GM21737 (cell line): ENCODE measurements around the gene FAM193B.

Experiments
- ATAC-seq: cut with Tn5 transposase; IDR thresholded peaks from one replicate; pipeline ENCODE4 v1.9.1; 2021; ENCODE audit warnings: mild to moderate bottlenecking, moderate library complexity; ENCODE audit not compliant: unreplicated experiment

FAM193B gene

GRCh38 chr5:177516601-177517568 is 37.5 kb downstream of the FAM193B start, which contains the start of gene DDX41:
DDX41 (minus strand) TSS chr5:177516961; CDS start chr5:177516945, 16 bp downstream.
- peak; percentile 69 for ATAC-seq

- no peak for ATAC-seq
Measured at GRCh38 chr5:177515580-177515979, 38.8 kb downstream of the FAM193B start.

GRCh38 chr5:177514541-177514940 is 39.8 kb downstream of the FAM193B start:
- ATAC-seq, result no peak

DNA sequence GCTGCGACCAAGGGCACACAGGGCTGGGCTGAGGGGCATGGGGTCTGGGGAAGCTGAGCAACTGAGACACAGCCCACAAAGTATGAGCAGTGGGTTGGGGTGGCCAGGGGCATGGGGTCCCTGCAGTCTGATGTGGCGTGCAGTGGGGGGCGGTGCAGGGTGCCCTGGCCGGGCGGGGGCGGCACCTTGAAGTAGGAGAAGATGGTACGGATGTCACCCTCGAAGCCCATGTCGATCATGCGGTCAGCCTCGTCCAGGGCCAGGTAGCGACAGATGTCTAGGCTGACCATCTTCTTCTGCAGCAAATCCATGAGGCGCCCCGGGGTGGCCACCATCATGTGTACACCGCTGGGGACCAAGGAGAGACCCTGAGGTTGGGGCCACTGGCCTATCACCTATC is 40.9 kb downstream of the FAM193B start:
- no peak for ATAC-seq

DNA sequence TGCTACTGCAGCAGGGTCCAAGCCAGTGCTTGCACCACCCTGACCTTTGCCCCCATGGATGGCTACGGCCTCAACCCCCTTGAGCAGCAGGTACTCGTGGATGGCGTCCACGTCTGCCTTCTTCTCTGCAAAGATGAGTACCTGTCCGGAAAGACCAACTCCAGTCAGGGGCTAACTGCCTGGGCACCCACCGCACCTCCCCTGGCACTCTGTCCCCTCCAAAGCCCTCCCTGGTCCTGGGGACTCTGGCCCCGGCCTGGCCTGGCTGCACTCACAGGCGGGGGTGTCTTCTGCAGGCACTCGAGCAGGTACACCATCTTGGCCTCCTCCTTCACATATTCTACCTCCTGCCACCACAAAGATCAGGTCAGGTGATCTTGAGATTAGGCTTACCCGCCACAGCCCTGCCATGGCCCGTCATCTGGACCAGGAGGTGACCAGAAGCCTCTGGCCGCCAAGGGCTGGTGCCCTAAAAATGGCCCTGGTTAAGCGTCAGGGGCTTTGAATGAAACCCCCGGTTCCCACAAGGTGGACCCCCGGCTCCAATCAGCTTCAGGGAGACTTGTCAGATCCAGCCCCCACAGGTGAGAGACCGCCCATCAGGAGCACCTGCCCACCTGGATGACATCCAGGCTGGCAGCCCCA is 41.5 kb downstream of the FAM193B start:
- ATAC-seq, result no peak

DNA sequence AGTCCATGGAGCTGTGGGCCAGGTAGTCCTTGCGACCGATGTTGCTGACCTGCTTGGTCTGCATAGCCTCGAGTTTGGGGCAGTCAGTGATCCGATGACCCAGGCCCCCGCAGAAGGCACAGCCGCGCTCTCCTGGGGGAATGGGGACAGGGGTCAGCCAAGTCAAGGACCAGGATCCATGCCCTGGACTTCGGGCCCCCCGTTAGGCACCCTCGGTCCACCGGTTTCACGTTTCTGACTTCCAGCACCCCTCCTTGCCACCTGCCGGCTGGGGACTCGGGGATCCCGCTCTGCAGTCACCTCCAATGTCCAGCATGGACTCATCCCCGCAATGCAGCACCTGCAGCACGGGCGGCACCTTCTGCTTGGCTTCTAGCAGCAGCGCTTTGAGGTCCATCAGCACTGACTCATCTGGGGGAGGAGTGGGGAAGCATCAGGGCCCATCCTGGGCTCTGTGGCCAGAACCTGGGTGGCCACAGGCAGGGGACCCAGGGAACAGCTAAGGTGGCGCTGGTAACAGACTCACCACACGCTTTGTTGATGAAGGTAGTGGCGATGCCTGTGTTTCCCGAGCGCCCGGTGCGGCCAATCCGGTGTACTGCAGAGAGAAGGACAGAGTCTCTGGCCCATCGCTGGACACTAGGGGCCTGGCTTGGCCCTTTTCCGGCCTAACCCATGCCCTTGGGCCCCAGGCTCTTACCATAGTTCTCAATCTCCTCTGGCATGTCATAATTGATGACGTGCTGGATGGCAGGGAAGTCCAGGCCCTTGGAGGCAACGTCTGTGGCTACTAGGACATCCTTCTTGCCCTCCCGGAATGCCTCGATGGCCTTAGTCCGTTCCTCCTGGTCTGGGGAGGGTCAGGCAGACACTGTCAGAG is 42.3 kb downstream of the FAM193B start:
- ATAC-seq, result no peak

GRCh38 chr5:177511181-177511580 is 43.2 kb downstream of the FAM193B start:
- no peak for ATAC-seq

DNA sequence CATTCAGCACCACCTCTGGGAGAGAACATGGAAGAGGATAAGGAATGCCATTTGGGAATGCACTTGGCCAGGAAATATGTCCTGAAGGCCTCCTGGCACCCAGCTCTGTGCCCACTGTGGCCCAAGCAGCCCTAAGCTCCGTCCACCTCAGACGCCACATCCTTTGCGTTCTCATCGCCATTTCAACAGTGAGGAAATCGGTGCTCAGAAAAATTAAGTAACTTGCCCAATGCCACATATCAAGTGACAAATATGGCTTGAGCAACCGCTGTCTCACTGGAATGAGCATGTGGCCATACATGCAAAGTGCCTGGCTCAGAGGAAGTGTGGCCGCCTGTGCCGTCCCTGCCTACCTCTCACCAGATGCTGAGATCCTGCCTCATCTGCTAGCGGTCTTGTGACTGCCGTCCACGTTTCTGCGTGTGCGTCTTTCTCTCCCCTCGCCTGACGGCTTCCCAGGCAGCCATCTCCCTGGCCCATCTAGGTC is 43.8 kb downstream of the FAM193B start:
- peak; percentile 28 for ATAC-seq

DNA sequence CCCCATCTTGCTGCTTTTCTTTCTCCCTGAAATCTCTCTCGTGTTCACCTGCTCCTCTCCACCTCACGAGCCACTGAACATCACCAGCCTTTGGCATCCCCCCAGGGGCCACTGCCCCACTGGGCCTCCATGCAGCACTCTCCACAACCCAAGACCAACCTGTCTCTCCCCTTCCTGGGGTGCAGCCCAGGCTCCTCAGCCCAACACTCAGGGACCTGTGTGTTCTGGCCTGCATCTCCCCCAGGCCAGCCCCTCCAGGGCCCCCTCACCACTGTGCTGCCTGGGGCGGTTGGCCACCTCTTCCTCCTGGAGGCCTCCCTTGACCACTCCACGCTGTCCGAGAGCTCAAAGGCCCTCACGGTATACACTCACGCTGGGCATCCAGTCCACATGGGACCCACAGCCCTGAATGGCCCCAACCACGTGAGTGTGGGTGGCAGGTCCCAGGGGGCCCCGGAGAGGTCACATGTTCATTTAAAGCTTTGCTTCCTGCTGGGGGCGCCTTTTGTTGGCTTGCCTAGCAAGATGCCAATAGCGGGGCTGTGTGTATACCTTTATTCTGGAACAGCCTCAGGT is 44.3 kb downstream of the FAM193B start:
- ATAC-seq, result peak; percentile 21

- ATAC-seq, result no peak
Measured at GRCh38 chr5:177509381-177509951, 44.9 kb downstream of the FAM193B start, which contains the start of gene DOK3. DOK3 (minus strand) TSS chr5:177509826; CDS start chr5:177509540, 286 bp downstream.

GRCh38 chr5:177508837-177509236 is 45.5 kb downstream of the FAM193B start:
- peak; percentile 29 for ATAC-seq

DNA sequence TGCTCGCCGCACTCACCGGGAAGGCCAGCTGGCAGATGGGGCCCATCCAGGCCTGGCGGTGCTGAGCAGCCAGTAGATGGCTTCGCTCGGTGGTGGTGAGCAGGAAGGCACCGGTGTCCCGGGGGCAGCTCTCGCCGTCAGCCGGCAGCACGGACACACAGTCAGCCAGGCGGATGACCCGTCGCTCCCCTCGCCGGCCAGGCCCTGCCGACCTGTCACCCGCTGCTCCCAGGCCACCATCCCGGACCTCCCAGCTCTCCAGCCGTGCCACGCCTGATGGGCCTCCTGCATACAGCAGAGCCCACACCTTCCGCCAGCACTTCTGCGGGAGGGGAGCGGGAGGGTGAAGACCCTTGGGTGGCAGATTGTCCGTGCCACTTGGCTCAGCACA is 46.1 kb downstream of the FAM193B start:
- no peak for ATAC-seq

DNA sequence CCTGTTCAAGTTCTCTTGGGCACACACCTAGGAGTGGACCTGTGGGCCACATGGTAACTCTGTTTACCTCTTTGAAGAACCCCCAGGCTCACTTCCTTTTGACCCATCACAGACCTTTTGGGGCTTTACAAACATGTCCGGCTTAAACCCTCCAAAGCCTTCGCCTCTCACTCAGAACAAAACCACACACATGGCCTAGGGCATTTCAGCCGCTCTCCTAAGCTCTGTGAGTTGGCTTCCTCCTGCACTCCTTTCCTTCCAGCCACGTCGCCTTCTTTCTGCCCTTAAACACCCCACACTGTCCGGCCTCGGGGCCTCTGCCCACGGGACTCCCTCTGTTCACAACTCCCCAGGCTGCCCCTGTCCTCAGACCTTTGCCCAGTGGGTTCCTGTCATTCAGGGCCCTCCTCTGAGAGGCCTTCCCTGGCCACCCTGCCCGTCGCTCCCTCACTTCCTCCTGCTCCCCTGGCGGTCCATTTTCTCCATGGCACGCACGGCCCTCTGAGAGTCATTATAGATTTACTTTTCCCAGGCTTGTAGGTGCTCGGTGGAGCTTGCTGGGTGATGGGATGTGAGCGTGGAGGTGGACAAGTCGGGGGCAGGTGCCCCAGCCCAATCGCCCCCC is 46.7 kb downstream of the FAM193B start:
- no peak for ATAC-seq

- no peak for ATAC-seq
Measured at GRCh38 chr5:177507165-177507564, 47.2 kb downstream of the FAM193B start.

DNA sequence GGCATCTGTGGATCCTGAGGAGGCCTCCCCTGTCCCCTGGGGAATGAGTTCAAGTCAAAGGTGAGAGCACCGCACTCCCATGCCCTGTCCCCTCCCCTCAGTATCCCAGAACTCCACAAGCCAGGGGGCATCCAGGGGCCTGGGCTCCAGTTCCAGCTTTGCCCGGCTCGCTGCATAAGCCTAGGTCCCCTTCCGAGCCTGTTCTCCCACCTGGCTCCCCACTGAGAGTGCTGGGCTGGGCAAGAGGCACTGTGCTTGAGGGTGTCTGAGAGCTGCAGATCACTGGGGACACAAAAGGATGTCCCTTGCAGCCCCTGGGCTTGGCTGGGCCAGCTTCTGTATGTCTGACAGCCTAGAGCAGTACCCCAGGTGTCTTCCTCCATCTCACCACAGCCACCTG is 49.3 kb downstream of the FAM193B start:
- no peak for ATAC-seq

DNA sequence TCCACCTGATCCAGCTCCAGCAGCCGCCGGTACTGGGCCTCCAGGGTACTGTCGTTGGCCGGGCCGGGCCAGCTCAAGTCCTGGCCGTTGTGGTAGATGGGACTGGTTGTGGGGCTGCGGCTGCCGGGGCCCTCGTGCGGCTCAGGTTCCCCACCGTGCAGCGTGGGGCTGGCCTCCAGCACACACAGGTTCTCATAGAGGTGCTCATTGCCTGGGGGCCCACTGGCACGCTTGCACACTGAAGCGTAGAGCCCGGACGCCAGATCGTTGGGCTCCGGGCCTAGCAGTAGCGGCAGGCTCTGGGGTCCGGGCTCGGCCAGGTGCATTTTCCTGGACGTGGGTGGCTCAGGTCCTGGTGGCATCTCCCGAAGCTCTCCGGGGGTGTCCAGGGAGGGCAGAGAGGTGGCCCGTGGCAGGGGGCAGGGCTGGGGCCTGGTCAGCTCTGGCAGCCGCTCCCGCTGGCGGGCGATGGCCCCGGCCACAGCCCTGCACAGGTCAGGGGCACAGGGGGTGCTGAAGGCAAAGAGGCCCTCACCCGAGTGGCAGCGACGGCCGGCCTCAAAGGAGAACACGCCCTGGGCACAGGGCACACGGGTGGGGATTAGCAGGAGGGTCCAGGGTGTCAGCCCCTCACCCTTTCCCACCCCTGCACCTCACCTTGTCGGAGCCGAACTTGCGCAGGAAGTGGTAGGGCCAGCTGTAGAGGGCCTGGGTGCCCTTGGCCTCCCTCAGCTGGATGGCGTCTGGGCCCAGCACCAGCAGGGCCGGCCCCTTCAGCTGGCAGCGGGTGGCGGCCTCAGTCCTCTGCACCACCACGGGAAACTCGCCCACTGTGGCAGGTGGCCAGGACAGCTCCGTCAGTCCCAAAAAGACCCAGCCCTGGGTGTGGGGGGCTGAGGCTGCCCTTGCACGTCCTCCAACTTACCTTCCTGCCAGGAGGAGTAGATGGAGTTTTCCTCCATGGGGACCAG is 50.0 kb downstream of the FAM193B start:
- no peak for ATAC-seq

DNA sequence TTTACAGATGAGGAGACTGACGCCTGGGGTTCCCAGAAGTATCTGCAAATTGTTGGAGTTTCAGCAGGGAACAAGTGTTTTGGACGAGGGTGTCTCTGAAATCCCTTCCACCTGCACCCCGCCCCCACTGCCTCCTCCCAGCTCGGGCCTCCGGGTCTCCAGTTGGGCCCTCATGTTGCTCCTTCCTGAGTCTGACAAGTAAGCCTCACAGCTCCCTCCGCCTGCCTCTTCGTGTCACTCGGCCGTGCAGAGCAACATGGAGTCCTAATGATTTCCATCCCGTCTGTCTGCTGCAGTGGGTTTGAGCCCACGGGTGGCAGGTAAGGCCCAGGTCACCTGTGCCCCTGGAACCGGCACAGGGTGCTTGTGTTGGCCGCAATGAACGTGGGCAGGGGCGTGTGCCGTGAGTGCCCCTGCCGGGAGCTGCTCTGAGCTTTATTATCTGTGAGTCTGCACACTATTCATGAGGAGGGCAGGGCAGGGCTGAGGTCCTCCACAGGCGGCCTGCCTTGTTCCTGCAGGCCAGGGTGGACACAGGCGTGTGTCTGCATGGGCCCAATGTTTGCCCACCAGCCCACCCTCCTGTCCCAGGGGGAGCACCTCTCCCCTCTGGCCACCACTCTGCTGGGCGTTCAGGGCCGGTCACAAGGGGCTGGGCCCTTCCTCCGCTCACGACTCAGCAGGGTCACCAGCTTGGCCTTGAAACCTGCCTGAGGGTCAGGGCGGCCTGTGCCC is 50.8 kb downstream of the FAM193B start:
- no peak for ATAC-seq

- no peak for ATAC-seq
Measured at GRCh38 chr5:177502886-177503285, 51.5 kb downstream of the FAM193B start.
